Right forelimb (tissue), 1 donor: ENCODE results near the gene ABLIM1.

ENCODE experiments used
- DNase-seq: peaks from one replicate; pipeline ENCODE4 v3.0.0-alpha.2; 2018

ABLIM1 gene

DNA sequence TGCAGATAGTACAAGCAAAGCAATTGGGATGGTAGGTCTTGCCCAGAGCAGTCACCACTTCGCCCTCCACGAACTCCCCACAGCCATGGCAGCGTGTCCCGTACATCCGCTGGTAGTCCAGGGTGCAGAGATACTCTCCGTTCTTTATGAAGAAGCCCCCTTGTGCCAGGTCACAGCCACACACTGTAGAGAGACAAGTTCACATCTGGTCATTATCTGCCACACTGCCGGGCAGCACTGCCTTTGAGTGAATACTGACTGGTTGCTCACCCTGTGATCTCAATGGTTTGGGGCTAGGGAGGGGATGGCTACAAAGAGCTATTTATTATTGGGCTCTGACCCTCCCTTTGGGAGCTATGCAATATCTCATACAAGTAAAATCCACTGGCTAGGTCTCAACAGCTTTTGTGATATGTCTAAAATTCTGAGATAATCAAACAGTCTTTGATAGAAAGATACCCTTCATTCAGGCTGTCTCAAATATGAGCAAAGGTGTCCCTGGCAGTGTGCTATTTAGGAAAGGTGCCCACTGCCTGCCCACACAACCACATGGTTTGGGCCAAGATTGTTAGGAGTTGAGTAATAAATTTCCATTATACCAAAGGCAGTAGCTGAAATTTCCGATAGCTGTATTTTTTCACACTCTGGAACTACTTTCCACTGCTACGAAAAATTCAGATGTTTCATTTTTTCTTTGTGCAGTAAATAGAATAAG, 82.5 kb downstream of the ABLIM1 start:
- no peak for DNase-seq

- DNase-seq: no peak
Measured at GRCh38 chr10:114573330-114574045, 84.6 kb downstream of the ABLIM1 start.

DNA sequence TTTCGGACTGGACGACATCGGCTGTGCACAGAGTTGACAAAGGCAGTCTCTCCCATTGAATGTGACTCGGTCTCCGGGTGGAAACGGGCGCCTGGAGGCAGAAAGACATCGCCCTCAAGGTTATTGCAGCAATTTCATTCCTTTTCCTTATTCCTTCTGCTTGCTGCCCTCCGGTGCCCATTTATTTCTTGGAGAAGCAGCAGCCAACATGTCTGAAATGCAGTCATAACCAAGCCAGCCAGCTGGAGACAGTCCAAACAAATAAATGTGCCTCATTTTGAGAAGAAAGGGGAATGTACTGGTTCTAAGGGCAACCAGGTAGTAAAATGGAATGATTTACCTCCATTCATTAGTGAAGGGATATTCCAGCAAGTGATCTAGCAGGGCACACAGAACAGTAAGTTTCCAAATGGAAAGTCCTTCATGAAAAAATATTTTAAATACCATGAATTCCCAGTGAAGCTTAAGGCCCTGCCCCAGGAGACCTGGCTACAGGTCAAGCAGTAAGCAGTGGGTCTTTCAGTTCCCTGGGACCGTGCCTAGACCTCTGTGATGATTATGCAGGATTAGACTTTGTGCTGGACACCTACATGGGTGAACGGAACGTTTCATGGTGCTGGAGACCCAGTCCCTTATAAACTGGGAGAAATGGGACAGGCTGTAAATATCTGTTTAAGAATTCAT, 86.6 kb downstream of the ABLIM1 start:
- no peak for DNase-seq

- no peak for DNase-seq
Measured at GRCh38 chr10:114566064-114566463, 92.0 kb downstream of the ABLIM1 start.

DNA sequence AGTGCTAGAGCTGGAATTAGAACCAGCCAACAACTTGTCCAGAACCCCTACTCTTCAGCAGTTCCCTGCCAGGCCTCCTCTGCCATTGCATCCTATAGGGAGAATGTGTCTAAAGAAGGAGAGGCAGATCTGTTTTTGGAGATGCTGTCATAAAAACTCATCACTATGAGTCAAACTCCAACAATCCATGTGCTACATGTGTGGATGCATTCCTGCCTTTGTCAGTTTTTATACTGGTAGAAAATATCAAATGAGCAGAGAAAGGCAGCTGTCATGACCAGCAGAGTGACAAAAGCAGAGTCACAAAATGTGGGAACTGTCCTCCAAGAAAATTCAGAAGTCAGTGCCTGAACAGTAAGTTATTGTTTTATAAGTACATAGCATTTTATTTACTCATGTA, 93.0 kb downstream of the ABLIM1 start:
- DNase-seq: no peak

DNA sequence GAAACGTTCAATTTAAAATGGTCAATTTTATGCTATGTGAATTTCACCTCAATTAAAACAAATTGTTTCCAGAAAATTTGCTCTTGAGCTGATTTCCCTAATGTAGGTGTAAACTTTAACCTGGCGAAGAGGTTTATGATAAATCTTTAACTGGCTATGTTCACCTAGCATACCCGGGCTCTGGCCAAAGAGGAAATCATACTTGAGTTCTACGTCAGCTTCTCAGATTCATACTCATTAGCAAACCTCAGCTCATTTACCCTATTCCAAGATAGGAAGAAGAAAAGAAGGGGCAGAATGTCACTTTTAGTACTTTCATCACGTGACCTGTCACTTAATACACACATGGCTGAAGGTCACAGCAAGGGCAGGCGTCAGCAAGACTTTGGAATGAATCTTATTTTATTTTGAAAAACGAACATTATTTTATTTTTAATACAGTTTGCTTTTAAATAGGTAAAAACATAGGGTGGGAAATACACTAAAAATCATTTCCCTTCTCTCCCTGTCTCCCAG, 97.0 kb downstream of the ABLIM1 start:
- DNase-seq: no peak

GRCh38 chr10:114560144-114560543, 97.9 kb downstream of the ABLIM1 start:
- DNase-seq: no peak

GRCh38 chr10:114559636-114560035, 98.4 kb downstream of the ABLIM1 start:
- DNase-seq: no peak

- no peak for DNase-seq
Measured at GRCh38 chr10:114557854-114558253, 100.2 kb downstream of the ABLIM1 start.

- no peak for DNase-seq
Measured at GRCh38 chr10:114556236-114557122, 101.6 kb downstream of the ABLIM1 start.

DNA sequence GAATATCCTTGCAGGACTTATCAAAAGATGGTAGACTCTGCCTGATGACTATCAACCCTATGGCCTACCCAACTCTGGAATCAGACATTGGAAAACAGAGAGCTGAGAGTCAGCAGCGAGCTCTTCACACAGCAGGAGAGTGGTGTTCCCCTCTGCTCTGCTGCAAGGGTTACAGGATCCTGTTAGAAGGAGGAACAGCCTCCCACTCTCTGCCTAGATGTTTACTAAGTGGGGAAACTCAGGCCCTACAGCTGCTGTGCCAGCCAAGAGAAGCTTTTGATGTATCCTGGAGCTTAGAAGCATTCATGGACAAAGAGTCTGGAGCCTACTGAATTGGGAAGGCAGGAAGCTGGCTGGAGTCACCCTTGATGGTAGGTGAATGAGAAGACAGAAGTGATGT, 104.6 kb downstream of the ABLIM1 start:
- no peak for DNase-seq

DNA sequence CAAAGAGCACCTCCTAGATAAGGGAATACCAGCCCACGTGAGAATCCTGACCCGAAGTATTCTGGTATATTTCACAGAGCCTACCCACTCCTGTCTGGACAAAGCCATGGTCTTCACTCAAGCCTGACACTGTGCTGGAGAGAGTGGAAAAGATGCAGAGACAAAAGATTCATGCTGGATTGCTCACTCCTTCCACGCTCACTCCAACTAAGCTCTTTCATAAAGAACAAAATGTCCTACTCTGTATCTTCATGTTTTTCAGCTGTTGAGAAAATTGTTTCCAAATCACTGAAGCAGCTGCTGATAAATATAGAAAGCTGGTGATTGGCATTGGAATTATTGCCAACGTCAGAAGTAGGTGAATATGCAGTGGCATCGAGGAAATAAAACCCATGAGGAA, 106.0 kb downstream of the ABLIM1 start:
- no peak for DNase-seq

DNA sequence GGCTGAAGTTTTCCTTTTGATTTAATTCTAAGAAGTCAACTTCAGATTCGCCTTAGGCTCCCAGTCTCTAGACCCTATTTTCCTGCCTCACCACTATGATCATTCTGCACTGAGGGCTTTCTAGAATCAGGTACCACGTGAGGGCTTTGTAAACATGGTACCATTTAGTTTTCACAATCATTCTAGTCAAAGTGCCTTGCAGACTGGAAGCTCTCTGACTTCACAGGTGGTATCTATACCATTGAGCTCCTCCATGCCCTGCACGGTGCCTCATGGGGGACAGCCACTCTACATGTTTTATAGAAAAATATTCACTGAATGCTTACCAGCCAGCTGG, 106.5 kb downstream of the ABLIM1 start:
- DNase-seq: no peak

- no peak for DNase-seq
Measured at GRCh38 chr10:114550756-114551635, 107.1 kb downstream of the ABLIM1 start.

DNA sequence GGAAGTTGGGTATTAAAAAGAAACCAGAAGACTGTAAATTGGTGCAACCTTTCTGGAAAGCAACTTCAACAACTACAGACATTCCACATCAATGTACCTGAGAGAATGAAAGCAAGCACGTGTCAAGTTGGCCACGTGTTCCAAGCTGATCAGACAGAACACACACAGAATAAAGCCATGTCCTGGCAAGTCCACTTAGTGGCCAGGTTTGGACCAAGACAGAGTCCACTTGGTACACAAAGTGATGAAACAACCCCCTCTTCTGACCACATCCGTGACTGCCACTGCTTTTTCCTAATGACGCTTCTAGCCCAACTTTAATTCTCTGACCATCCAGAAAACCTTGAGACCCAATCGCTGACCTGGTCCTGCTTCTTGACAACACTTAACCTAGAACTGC, 109.4 kb downstream of the ABLIM1 start:
- no peak for DNase-seq

DNA sequence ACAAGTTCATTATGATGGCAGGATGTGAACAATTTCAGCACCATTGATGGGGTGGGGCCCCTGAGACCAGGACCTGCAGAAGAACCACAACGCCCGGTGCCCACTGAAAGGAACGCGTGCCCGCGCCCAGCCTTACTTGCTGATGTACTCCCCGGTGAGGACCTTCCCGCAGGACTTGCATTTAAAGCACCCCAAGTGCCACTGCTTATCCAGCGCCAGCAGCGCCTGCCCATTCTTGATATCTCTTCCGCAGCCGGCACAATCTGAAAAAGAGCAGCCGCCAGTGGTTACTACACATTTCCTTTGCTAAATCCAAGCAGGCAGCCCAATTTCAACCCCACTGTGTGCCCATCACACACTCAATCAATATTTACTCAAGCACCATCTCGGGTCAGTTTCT, 110.6 kb downstream of the ABLIM1 start:
- DNase-seq: no peak

DNA sequence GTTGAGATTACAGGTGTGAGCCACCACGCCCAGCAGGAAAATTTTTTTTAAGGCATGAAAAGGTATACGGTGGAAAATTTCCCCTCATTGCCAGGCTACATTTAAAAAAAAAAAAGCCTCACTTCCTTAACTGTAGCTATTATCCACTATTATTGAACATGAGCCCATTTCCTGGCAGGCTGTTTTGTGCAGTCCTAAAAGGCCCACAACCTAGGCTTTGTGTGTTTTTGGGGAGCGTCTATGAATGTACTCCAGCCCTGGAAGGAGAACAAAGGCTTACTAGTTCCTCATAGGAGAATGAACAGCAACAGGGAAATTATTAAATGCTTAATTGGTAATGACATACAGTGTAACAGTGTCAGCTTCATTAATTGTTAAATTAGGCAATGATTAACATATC, 111.0 kb downstream of the ABLIM1 start:
- DNase-seq: no peak

- no peak for DNase-seq
Measured at GRCh38 chr10:114545819-114546218, 112.3 kb downstream of the ABLIM1 start.

DNA sequence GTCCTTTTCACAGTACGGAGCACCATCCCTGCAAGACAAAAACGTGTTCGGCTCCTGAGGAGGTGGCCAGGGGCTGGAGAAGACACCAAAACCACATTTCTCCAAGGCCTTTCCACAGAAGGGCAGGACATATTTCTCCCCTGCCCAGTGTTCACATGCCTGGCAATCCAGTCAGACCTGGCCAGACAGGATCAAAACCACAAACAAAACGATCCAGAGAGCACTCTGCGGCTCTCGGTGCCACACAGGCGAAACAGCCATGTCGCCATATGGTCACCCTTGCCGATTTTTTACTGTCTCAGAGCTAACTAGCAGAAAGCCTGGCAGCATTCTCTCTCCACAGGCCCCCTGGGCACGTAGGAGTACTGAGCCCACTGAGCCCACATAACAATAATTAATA, 113.0 kb downstream of the ABLIM1 start:
- DNase-seq: no peak

DNA sequence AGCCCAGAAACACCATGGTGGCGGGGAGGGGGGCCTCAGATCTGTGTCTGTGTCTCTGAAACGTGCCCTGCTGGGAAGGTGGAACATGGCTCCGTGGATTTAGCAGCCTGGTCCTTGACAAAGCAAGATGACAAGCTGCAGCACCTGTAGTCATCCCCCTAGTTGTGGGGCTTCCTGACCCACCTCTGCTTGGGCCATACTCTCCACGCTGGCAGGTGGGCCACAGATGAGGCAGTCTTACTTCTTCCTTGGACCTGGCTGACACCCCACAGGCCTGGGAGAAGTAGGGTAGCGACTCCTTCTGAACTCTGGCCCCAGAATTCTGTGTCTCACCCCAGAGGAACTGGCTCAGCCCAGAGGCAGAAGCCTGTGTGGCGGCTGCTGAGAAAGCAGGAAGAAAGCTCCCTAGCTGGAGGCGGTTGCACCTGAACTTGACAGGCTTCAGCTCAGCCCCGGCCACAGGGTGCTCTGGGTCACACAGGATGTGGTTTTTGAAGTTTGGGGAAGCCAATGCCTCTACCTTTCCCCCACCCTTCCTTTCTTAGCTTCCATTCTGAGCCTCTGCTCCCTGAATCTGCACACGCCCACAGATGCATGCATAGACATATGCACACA, 113.9 kb downstream of the ABLIM1 start:
- DNase-seq: no peak

GRCh38 chr10:114543456-114543855, 114.6 kb downstream of the ABLIM1 start:
- no peak for DNase-seq
